ENCODE data around the gene MPHOSPH6. TPM values are rescaled to one million over a fixed set of nuclear protein-coding genes. Genes with fewer than 3 reads are reported as not detected.

Gene MPHOSPH6
- total and polyA plus RNA-seq, 2 of the 4 experiments (the other 2 are of a cell fraction), result 5.4 to 15.5 TPM

GRCh38 chr16:82135844-82136243 is 34.2 kb downstream of the MPHOSPH6 start (continued):
- no peak for TF ChIP-seq RAD21 (IDR thresholded peaks at IDR 0.05; ENCODE audit: low read length)
- TF ChIP-seq NFE2L2 (IDR thresholded peaks at IDR 0.05; ENCODE audit: low read depth, low read length), result no peak
- TF ChIP-seq CEBPB (IDR thresholded peaks at IDR 0.05; ENCODE audit: low read depth, low read length), result no peak
- no peak for TF ChIP-seq POLR2A (IDR thresholded peaks at IDR 0.05; ENCODE audit: low read depth, low read length)
- TF ChIP-seq BHLHE40 (IDR thresholded peaks at IDR 0.05; ENCODE audit: low read depth, low read length), result no peak

GRCh38 chr16:82134846-82135245 is 35.2 kb downstream of the MPHOSPH6 start:
- no peaks in the 10 kb centered on the region for H3K9me1 ChIP-seq (ENCODE audit: insufficient read depth, low read length)

More at GRCh38 chr16:82134846-82135245, 35.2 kb downstream of the MPHOSPH6 start:
- BruUV-seq (replicated peaks), result no TSS peak
- H3K9me3 ChIP-seq (ENCODE audit: control insufficient read depth, insufficient read depth, low read length), result no peaks in the 10 kb centered on the region
- DNase-seq (no peak), ATAC-seq (ENCODE audit: low read depth) (no peak)
- peaks cover 1% of the 10 kb centered on the region; the same call in 1 of the 2 replicates for H3K4me1 ChIP-seq (ENCODE audit: control insufficient read depth, insufficient read depth, low read length)
- H3K56ac ChIP-seq (ENCODE audit: extremely low read depth, insufficient read depth, low read length), result no peak overlapping the region
- H2BK120ac ChIP-seq (ENCODE audit: low read depth, low read length), result no peak overlapping the region
- ChIA-PET POLR2A (ENCODE audit: unreplicated experiment) (no interaction called here), CTCF (no interaction called here)
- no peak overlapping the region for H2AFZ ChIP-seq (replicated peaks; ENCODE audit: low read length, poor library complexity)
- H3K9ac ChIP-seq (ENCODE audit: low read depth, low read length), result no peak overlapping the region
- in situ Hi-C loops (cut with MboI; ENCODE audit: low sequenced_read_pairs), result no loop called here
- no peak overlapping the region for H3K27ac ChIP-seq (ENCODE audit: insufficient read depth, low read length)
- no peak overlapping the region for H2BK5ac ChIP-seq (ENCODE audit: low read depth, low read length, poor library complexity, severe bottlenecking)
- H3K4ac ChIP-seq (ENCODE audit: low read depth, low read length), result no peak overlapping the region
- peaks cover 18% of the 10 kb centered on the region for H3K36me3 ChIP-seq (ENCODE audit: control insufficient read depth, insufficient read depth, low read length)
- H3K79me1 ChIP-seq (ENCODE audit: low read depth in 1 of 2, low read length in 2 of 2), result no peaks in the 10 kb centered on the region
- no peak overlapping the region for H3K4me3 ChIP-seq (ENCODE audit: insufficient read depth, low read depth, low read length)
- H4K5ac ChIP-seq (ENCODE audit: low read depth, low read length), result no peak overlapping the region
- H4K8ac ChIP-seq (ENCODE audit: low read depth in 2 of 2, low read length in 2 of 2), result no peak overlapping the region
- no peaks in the 10 kb centered on the region for H3K27me3 ChIP-seq (ENCODE audit: control insufficient read depth, insufficient read depth, low read length)
- dilution Hi-C loops (cut with HindIII; ENCODE audit: low sequenced_read_pairs, unreplicated experiment), result no loop called here
- no peak overlapping the region for H3K23ac ChIP-seq (ENCODE audit: low read depth, low read length)
- no peaks in the 10 kb centered on the region for H4K20me1 ChIP-seq (ENCODE audit: insufficient read depth, low read length)
- no peak overlapping the region for H3K14ac ChIP-seq (replicated peaks; ENCODE audit: low read depth, low read length)
- no peak overlapping the region for H2AK9ac ChIP-seq (replicated peaks; ENCODE audit: low read depth, low read length, poor library complexity)
- H2BK15ac ChIP-seq (ENCODE audit: low read depth, low read length), result no peak overlapping the region
- H3K4me2 ChIP-seq (ENCODE audit: low read depth, low read length), result no peak overlapping the region
- H4K91ac ChIP-seq (ENCODE audit: insufficient read depth, low read depth, low read length), result no peak overlapping the region
- TF ChIP-seq CHD1 (IDR thresholded peaks at IDR 0.05; ENCODE audit: low read depth, low read length) (no peak), RAD21 (IDR thresholded peaks at IDR 0.05; ENCODE audit: low read length) (no peak)
- no peak overlapping the region for H2BK20ac ChIP-seq (ENCODE audit: low read depth, low read length)
- no peak overlapping the region for H3K18ac ChIP-seq (ENCODE audit: low read depth, low read length)
- WGBS, 2 experiments (ENCODE audit: extremely low coverage in 2 of 2, insufficient read length in 1 of 2), result no CpG with 5 or more reads among the region's 8 CpGs
- H2AK5ac ChIP-seq (ENCODE audit: low read depth, low read length), result no peak overlapping the region
- intact Hi-C loops (cut with micrococcal nuclease), result no loop called here

Measured in IMR-90 (cell line).